ENCODE results near the gene FREM2.

GRCh38 chr13:38819596-38819995, 132.7 kb downstream of the FREM2 start:
- TF ChIP-seq TAF1 (IDR thresholded peaks at IDR 0.05; ENCODE audit: borderline replicate concordance, low read depth, low read length) = no peak
- TF ChIP-seq RXRA (IDR thresholded peaks at IDR 0.05; ENCODE audit: borderline replicate concordance, low read depth) = no peak
- no peak for TF ChIP-seq CTCF (IDR thresholded peaks at IDR 0.05)
- no peak for TF ChIP-seq RAD21 (IDR thresholded peaks at IDR 0.05; ENCODE audit: low read length)
- TF ChIP-seq GATA2 (CRISPR knock-in tag; IDR thresholded peaks at IDR 0.05) = no peak
- TF ChIP-seq RCOR1 (IDR thresholded peaks at IDR 0.05; ENCODE audit: low read length) = no peak
